NCI-H2171 treated with DMSO at 0.1 percent for 48 hours (cell line): Measurements from ENCODE around the gene RAPH1.

ENCODE experiments used
- DNase-seq: peaks from one replicate; lab custom pipeline; 2025; lab: John Stamatoyannopoulos, UW

Gene RAPH1

DNA sequence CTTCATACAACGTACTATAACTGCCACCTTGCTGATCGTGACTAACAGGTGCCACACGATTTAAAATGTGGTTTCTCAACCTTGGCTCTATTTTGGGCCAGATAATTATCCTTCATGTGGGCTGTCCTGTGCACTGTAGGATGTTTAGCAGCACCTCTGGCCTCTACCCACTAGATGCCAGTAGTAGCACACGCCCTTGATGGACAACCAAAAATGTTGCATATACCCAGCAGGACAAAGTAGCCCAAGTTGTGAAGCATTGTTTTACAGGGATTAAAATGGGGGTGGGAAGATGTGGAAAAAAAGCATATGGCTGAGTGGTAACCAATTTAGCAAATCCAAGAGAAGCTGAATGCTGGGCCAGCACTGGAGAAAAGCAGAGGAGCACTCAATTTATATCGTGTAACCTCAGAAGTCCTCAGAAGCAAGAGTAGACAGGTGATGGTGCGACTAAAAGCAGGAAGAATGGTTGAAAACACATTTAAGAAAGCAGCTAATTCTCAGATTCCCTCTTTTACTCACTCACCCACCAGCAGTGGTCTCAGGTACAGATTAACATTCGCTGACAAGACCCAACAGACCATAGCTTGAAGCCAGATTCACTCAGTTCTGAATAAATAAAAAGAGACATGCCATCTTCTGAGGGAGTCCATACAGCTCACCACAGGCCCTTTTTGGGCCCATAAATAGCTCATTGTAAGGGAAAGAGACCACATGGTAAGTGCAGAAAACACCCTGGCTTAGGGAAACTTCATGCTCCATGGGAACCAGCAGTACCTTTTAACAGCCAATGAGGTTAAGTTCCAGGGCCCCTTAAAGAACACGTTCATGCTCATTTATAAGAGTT is 50.6 kb downstream of the RAPH1 start:
- no peak for DNase-seq

DNA sequence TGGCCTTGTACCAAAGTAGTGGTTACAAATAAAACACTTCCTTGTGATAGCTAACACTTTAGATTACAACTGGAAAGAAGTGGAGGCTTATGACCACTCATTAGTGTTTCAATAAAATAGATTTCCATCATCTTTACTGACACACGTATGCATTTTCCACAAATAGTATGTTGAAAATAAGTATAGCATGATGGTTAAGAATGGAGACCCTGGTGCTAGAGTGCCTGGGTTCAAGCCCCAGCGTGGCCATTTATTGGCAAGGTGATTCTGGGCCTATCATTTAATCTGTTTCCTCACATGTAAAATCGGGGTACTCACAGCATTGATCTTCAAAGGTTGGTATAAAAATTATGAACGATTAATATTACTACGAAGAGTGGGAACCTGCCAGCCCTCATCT is 54.5 kb downstream of the RAPH1 start:
- no peak for DNase-seq

- DNase-seq = no peak
These were observed 58.2 kb downstream of the RAPH1 start for GRCh38 chr2:203476881-203477280.

- no peak for DNase-seq
These were observed 63.8 kb downstream of the RAPH1 start for GRCh38 chr2:203471323-203471722.

- DNase-seq = no peak
These were observed 64.7 kb downstream of the RAPH1 start for GRCh38 chr2:203470371-203470770.

GRCh38 chr2:203469546-203469945 is 65.6 kb downstream of the RAPH1 start:
- DNase-seq = no peak

GRCh38 chr2:203463266-203463678 is 71.8 kb downstream of the RAPH1 start:
- no peak for DNase-seq

GRCh38 chr2:203462308-203462707 is 72.8 kb downstream of the RAPH1 start:
- DNase-seq = no peak

DNA sequence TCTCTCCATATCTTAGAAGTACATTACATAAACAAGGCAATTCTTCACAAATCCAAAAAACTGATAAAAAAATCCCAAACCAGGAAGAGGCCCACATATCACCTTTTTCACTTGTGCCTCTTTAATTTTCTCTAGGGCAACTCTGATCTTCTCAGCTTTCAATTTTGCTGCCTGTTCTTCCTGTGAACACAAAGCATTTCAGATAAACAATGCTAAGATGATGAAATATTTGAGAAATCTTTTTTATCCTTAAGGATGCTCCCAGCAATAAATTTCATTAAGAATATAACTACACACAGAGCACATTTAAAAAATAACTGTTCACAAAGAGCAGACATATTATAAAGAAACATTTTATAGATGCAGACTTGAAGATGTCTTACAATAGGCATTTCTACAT is 73.4 kb downstream of the RAPH1 start:
- no peak for DNase-seq

DNA sequence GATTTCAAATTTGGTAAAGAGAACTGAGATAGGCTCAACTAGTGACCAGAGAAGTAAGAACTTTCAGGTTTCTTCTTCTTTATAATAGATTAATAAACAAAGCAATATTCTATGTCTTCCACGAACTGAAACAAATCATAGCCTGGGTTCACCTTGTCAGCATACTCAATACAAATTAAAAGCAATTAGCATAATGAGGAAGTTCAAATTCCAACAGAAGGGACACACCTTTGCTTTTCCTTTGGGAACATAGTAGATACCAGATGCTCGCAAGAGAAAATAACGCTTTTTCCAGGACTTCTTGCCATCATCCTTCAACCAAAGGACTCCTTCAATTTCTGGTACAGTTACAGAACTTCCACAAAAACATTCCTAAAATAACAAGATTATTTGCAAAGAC is 79.9 kb downstream of the RAPH1 start:
- no peak for DNase-seq

GRCh38 chr2:203453858-203454451 is 81.1 kb downstream of the RAPH1 start:
- peak; percentile 79 for DNase-seq

DNA sequence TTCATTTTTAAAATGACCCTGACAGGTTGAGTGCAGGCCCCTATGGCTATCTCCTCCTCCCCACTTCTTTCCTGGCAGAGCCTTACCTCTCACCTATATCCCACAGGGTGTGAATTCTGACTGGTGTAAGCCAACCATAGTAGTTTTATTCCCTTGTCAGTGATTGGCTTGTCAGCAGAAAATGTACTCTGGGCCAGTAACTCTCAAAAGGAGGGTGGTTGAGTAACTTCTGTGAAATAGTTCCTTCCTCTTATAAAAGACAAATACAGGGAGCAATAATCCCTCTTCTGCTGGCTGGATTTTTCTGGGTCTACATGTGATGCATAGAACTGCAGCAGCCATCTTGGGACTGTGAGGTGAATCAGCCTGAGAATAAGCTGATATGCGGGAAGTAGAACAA is 83.4 kb downstream of the RAPH1 start:
- DNase-seq = no peak

DNA sequence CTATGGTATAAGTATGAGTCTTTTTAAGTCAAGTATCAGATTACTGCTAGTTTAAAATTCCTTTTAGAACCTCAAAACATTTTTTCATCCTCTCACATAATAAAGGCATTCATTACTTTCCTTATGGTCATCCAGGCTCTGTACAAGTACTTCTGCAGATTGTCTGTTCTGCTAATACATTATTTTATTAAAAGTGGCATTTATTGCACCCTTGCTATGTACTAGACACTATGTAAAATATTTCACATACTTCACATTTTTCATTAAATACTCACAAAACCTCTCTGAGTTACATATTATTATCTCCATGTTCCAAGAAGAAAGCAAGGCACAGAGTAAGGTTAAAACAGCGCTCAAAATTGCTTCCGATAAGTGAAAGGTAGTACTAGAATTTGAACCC is 84.1 kb downstream of the RAPH1 start:
- DNase-seq = no peak

DNA sequence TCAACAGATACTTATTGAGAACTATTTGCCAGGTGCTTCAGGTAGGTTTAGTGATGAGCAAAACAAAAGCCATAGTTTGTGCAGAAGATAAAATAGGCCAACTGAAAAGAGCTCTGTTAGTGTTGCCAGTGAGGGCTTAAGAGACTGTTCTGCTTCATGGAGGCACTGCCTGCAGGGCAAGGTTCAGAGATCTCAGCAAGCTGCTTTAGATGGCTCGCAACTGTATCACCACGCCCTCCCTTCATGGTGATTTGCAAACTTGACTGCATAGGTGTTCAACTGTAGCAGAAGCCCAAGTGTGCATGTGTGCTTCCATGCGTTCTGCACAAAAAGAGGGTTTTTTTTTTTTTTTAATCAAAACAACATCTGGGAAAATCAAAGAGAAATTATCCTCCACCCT is 84.5 kb downstream of the RAPH1 start:
- DNase-seq = no peak

GRCh38 chr2:203446780-203447179 is 88.3 kb downstream of the RAPH1 start:
- no peak for DNase-seq

- no peak for DNase-seq
These were observed 89.0 kb downstream of the RAPH1 start for GRCh38 chr2:203446071-203446481.

GRCh38 chr2:203444738-203445137 is 90.4 kb downstream of the RAPH1 start:
- no peak for DNase-seq

- no peak for DNase-seq
These were observed 92.6 kb downstream of the RAPH1 start for GRCh38 chr2:203442463-203442862.

- DNase-seq = no peak
These were observed 93.6 kb downstream of the RAPH1 start for GRCh38 chr2:203441463-203441862.

DNA sequence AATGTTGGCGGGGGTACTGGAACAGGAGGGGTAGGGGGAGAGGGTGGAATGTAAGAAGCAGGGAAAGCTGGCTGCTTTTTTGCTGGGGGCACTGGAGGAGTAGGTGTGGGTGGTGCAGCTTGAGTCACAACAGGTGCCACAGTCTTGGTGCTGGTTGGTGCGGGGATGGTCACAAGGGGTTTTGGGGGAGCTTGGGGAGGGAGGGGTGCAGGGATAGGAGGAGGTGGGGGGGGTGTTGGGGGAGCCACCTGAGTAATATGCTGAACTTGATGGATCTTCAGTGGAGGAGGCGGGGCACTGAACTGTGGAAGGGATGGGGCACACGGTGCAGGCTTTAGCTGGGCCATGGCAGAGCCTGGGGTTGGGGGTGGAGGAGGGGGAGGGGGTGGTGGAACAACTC is 94.4 kb downstream of the RAPH1 start:
- no peak for DNase-seq

GRCh38 chr2:203438528-203438927 is 96.6 kb downstream of the RAPH1 start:
- DNase-seq = no peak

DNA sequence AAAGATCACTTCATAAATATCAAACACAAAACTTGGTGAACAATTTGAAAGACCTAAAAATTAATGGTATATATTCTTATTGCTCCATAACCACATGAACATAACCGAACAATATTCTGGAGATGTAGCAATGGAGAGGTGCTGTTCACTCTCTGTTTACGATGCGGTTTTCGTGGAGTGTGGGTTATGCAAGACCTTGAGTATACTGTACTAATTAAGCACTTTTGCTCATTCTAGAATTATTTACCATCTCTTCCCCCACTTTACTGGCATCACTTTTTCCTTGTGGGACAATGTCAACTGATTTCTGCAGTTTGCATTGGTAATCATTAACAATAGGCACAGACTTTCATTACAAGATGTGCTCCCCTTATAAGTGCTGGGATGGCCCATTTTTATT is 97.6 kb downstream of the RAPH1 start:
- no peak for DNase-seq

DNA sequence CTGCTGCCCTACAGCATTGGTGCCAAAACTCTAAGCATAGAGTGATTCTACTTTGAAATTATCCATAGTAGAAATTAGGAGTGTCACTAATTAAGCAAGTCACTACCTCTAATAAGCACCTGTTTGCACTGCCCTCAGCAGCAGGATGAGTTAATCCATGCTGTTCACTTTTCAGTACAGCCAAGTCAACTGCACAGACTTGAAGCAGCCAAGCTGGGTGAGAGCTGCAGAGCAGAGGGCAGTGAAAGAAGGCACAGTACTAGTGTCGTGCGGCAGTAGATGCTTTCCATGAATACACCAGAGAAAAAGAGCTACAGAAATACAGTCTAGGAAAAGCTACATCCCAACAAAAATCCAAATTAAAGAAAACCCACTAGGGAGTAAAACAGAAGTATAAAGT is 98.6 kb downstream of the RAPH1 start:
- DNase-seq = no peak

GRCh38 chr2:203432811-203433210 is 102.3 kb downstream of the RAPH1 start:
- peak; percentile 58 for DNase-seq
